Measurements from ENCODE around the gene PPFIA3.

DNA sequence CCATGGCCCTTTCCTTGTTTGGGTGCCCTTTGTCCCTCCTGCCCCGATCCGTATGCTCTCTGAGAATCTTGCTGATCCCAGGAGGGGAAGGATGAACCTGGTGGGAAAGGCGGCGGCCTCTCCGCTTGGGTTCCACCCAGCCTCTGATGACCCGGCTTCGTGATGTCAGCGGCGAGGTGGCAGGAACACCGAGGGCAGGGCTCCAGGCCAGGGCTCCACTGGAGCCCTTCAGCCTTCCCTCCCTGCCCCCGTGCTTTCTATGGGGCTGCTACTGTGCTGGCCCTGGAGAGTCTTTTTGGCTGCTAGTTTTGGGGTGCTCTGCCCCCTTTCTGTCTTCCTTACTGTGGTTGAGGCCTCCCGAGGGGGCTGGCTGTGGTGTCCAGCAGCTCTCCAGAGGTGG, 17.0 kb upstream of the PPFIA3 start:
- TF ChIP-seq, protein P1, sequence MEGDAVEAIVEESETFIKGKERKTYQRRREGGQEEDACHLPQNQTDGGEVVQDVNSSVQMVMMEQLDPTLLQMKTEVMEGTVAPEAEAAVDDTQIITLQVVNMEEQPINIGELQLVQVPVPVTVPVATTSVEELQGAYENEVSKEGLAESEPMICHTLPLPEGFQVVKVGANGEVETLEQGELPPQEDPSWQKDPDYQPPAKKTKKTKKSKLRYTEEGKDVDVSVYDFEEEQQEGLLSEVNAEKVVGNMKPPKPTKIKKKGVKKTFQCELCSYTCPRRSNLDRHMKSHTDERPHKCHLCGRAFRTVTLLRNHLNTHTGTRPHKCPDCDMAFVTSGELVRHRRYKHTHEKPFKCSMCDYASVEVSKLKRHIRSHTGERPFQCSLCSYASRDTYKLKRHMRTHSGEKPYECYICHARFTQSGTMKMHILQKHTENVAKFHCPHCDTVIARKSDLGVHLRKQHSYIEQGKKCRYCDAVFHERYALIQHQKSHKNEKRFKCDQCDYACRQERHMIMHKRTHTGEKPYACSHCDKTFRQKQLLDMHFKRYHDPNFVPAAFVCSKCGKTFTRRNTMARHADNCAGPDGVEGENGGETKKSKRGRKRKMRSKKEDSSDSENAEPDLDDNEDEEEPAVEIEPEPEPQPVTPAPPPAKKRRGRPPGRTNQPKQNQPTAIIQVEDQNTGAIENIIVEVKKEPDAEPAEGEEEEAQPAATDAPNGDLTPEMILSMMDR (IDR thresholded peaks at IDR 0.05) = no peak
- no peak for TF ChIP-seq POLR2A (IDR thresholded peaks at IDR 0.05)

Data from testis (tissue), 2 donors.